Caco-2 (cell line): ENCODE results near the gene RSL1D1. TPM values are rescaled to one million over a fixed set of nuclear protein-coding genes. Genes with fewer than 3 reads are reported as not detected.

Experiments used
- Bru-seq: library from RNA; stranded (reverse); fragments of 400-500 nt; gene quantifications from one replicate; lab custom pipeline; 2021; lab: Mats Ljungman, UMichigan
- BruChase-seq, 2 experiments: library from RNA; stranded (reverse); fragments of 400-500 nt; gene quantifications; one replicate each; lab custom pipeline; 2021; lab: Mats Ljungman, UMichigan
- BruUV-seq: library from RNA; stranded (reverse); fragments of 400-500 nt; replicated peaks from 2 replicates; lab custom pipeline; 2021; lab: Mats Ljungman, UMichigan
- CTCF ChIA-PET: fragments of 300-600 bp; sonication (Branson Sonifier 250); formaldehyde crosslinking; loops from one replicate; lab custom pipeline; 2022; ENCODE audit warnings: antibody characterized with exemption; lab: Charles Lee
- POLR2A ChIA-PET: fragments of 300-600 bp; sonication (Branson Sonifier 250); formaldehyde crosslinking; loops from one replicate; lab custom pipeline; 2022; ENCODE audit warnings: antibody characterized with exemption; lab: Charles Lee
- DNase-seq, 2 experiments: peaks; one replicate each; pipeline versions ENCODE4 v3.0.0 to v3.0.0-alpha.2; 2020 to 2022
- H3K27me3 ChIP-seq: replicated peaks from 2 replicates; pipeline ENCODE4 v1.6.0; 2011; ENCODE audit warnings: low read length; ENCODE audit not compliant: control insufficient read depth, insufficient read depth
- H3K36me3 ChIP-seq: 2 replicates; pipeline ENCODE4 v1.5.1; 2011; ENCODE audit warnings: low read length; ENCODE audit not compliant: control insufficient read depth, insufficient read depth
- H3K4me1 ChIP-seq: fragments of 250-450 bp; sonication (Bioruptor Pico); 2 replicates; pipeline ENCODE4 v1.5.1; 2020; ENCODE audit warnings: mild to moderate bottlenecking
- H3K4me3 ChIP-seq: 2 replicates; pipeline ENCODE4 v1.5.1; 2011; ENCODE audit warnings: low read depth, mild to moderate bottlenecking, control low read depth, low read length
- H3K9me3 ChIP-seq: fragments of 250-450 bp; sonication (Bioruptor Pico); 2 replicates; pipeline ENCODE4 v1.5.1; 2020; ENCODE audit warnings: mild to moderate bottlenecking, moderate library complexity
- H3K27ac Mint-ChIP-seq: one replicate; pipeline ENCODE4 v1.8.0; 2022; ENCODE audit warnings: mixed read lengths; ENCODE audit not compliant: unreplicated experiment
- H3K27me3 Mint-ChIP-seq: one replicate; pipeline ENCODE4 v1.8.0; 2022; ENCODE audit warnings: mixed read lengths; ENCODE audit not compliant: insufficient read depth, unreplicated experiment
- H3K36me3 Mint-ChIP-seq: one replicate; pipeline ENCODE4 v1.8.0; 2022; ENCODE audit warnings: mild to moderate bottlenecking, mixed read lengths; ENCODE audit not compliant: insufficient read depth, unreplicated experiment
- H3K4me1 Mint-ChIP-seq: one replicate; pipeline ENCODE4 v1.8.0; 2022; ENCODE audit warnings: low read depth, mixed read lengths; ENCODE audit not compliant: unreplicated experiment
- H3K4me3 Mint-ChIP-seq: one replicate; pipeline ENCODE4 v1.8.0; 2022; ENCODE audit warnings: mild to moderate bottlenecking, moderate library complexity, mixed read lengths; ENCODE audit not compliant: unreplicated experiment
- H3K9me3 Mint-ChIP-seq: one replicate; pipeline ENCODE4 v1.8.0; 2022; ENCODE audit warnings: mixed read lengths; ENCODE audit not compliant: unreplicated experiment
- intact Hi-C: fragments of 100-400 bp; cut with micrococcal nuclease; formaldehyde crosslinking; loops from one replicate; pipeline ENCODE4 v1.10.0; 2022; ENCODE audit not compliant: unreplicated experiment
- long read RNA-seq: library from polyadenylated mRNA; stranded (forward); transcript quantifications from one replicate; pipeline ENCODE4 v2.0.0, GENCODE V29; 2022
- total RNA-seq: library from RNA; stranded (reverse); gene quantifications from 2 replicates; pipeline ENCODE4 v1.2.3, GENCODE V29; 2022
- TF ChIP-seq, protein P1 (sequence below), 2 experiments: fragments of 200-600 bp in 1 of 2; IDR thresholded peaks; 1 replicate in 1 of 2; 2 replicates in 1 of 2; pipeline versions ENCODE4 v1.5.1 to v1.8.0; 2011 to 2022; ENCODE audit warnings: antibody characterized with exemption in 1 of 2, control low read depth in 1 of 2, inconsistent platforms in 1 of 2, low read depth in 1 of 2, low read length in 1 of 2, mild to moderate bottlenecking in 1 of 2, moderate library complexity in 1 of 2; ENCODE audit not compliant: insufficient read depth in 1 of 2, severe bottlenecking in 1 of 2, unreplicated experiment in 1 of 2

The RSL1D1 gene
- total RNA-seq (216 and 227 TPM in 2 replicates), Bru-seq, nascent RNA (percentile 94 among the genes with signal in this experiment), BruChase-seq, experiment 1, labeled RNA remaining after a 2-hour chase (percentile 97 among the genes with signal in this experiment), BruChase-seq, experiment 2, labeled RNA remaining after a 6-hour chase (percentile 97 among the genes with signal in this experiment)
- long read RNA-seq, full-length matches to known transcripts, result 559 of 610 reads
- long read RNA-seq, partial matches to known transcripts, result 8 of 610 reads
- long read RNA-seq, other reads (novel, unspliced or antisense), result 43 of 610 reads

DNA sequence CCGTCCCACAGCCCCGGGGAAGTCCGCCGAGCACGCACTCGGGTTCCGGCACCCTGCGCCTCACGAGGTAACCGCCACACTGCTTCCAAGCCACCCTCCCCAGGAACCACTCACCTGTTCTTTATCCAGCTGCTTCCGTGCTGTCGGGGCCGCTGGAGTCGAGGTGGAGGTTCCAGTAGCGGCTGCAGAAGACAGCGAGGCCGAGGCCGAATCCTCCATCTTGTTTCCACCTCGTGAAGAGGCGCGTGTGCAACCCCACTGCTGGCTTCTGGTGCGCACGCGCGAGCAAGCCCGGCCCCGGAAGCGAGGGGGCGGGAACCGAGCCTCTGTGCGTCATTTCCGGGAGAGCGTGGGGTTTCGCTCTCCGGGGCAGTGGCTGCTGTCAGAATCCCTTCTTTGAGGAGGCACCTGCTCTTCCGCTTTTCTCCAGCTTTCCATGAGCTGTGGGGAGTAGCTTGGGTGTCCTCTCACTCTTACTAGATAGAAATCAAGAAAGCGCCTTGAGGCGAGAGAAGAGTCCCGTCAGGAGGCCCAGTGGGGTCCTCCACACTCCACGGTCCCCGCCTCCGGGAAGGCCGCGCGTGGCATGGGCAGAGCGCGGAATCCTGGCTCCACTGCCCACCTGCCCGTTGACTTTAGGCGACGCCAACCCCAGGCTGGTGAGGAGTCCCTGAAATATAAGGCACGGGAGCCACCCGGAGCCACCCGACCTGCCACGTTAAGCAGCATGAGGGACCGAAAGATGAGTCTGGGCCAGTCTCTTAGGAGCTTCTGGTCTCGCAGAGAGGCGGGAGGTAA lies at the start of gene RSL1D1:
Gene RSL1D1, minus strand, starts transcription at position 249 of the 798 bp plus-strand sequence. Its CDS starts 30 bp downstream, at position 219.
- Mint-ChIP-seq H3K36me3 (peaks cover 52% of the 10 kb centered on the region), H3K27me3 (no peaks in the 10 kb centered on the region), H3K27ac (peak within 1 kb of the TSS; percentile 91), H3K9me3 (no peaks in the 10 kb centered on the region), H3K4me3 (peak within 1 kb of the TSS; percentile 94), H3K4me1 (peaks cover 8% of the 10 kb centered on the region)
- POLR2A ChIA-PET, result interaction anchor here (0.5 to 0.7 kb wide), 2 partner anchors 28 to 64 kb away, joined by 3 to 7 read pairs; partner anchors contain the start of gene GSPT1
- 0 out of 2 replicates have a peak, but pooled peaks cover 4% of the 10 kb centered on the region for H3K4me1 ChIP-seq
- intact Hi-C loops, result loop anchor here (2.0 to 5.0 kb wide), 2 partner anchors 55 to 109 kb away; partner anchors contain the start of genes TXNDC11 and ZC3H7A
- H3K27me3 ChIP-seq, result no peaks in the 10 kb centered on the region
- peak; percentile 89 to 94 for DNase-seq
- CTCF ChIA-PET, result no interaction called here
- BruUV-seq, result TSS peak; percentile 72
- H3K4me3 ChIP-seq, result peak within 1 kb of the TSS; percentile 83
- TF ChIP-seq, protein P1, sequence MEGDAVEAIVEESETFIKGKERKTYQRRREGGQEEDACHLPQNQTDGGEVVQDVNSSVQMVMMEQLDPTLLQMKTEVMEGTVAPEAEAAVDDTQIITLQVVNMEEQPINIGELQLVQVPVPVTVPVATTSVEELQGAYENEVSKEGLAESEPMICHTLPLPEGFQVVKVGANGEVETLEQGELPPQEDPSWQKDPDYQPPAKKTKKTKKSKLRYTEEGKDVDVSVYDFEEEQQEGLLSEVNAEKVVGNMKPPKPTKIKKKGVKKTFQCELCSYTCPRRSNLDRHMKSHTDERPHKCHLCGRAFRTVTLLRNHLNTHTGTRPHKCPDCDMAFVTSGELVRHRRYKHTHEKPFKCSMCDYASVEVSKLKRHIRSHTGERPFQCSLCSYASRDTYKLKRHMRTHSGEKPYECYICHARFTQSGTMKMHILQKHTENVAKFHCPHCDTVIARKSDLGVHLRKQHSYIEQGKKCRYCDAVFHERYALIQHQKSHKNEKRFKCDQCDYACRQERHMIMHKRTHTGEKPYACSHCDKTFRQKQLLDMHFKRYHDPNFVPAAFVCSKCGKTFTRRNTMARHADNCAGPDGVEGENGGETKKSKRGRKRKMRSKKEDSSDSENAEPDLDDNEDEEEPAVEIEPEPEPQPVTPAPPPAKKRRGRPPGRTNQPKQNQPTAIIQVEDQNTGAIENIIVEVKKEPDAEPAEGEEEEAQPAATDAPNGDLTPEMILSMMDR (IDR thresholded peaks at IDR 0.05; ENCODE audit: insufficient read depth in 1 of 2, low read depth in 1 of 2, low read length in 1 of 2, severe bottlenecking in 1 of 2, unreplicated experiment in 1 of 2), result no peak
- no peaks in the 10 kb centered on the region for H3K9me3 ChIP-seq
- H3K36me3 ChIP-seq, result peaks cover 3% of the 10 kb centered on the region

DNA sequence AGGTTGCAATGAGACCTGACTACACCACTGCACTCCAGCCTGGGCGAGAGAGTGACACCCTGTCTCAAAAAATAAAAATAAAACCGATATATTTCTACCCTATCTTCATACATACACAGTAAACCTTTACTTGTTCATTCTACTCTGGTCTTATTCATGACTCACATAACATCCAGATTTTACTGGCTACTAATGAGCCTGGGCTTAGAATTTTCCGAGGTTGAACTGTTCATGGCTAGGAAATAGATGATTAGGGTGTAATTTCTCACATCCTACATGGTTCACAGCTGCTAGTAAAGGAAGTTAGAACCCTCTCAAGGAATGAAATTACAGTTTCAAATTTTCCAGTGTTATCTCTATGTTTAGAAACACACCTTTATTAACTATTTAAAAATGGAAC lies 49.7 kb upstream of the RSL1D1 start:
- no TSS peak for BruUV-seq
- POLR2A ChIA-PET, result no interaction called here
- Mint-ChIP-seq H3K27me3 (no peaks in the 10 kb centered on the region), H3K4me1 (no peaks in the 10 kb centered on the region), H3K27ac (no peak overlapping the region), H3K4me3 (no peak overlapping the region), H3K9me3 (no peaks in the 10 kb centered on the region), H3K36me3 (peaks cover 54% of the 10 kb centered on the region)
- intact Hi-C loops, result no loop called here
- TF ChIP-seq, protein P1 (IDR thresholded peaks at IDR 0.05; ENCODE audit: insufficient read depth in 1 of 2, low read depth in 1 of 2, low read length in 1 of 2, severe bottlenecking in 1 of 2, unreplicated experiment in 1 of 2), result no peak
- Histone ChIP-seq H3K4me3 (no peak overlapping the region), H3K4me1 (no peaks in the 10 kb centered on the region), H3K27me3 (no peaks in the 10 kb centered on the region), H3K36me3 (no peaks in the 10 kb centered on the region), H3K9me3 (no peaks in the 10 kb centered on the region)
- DNase-seq, result no peak
- CTCF ChIA-PET, result no interaction called here

DNA sequence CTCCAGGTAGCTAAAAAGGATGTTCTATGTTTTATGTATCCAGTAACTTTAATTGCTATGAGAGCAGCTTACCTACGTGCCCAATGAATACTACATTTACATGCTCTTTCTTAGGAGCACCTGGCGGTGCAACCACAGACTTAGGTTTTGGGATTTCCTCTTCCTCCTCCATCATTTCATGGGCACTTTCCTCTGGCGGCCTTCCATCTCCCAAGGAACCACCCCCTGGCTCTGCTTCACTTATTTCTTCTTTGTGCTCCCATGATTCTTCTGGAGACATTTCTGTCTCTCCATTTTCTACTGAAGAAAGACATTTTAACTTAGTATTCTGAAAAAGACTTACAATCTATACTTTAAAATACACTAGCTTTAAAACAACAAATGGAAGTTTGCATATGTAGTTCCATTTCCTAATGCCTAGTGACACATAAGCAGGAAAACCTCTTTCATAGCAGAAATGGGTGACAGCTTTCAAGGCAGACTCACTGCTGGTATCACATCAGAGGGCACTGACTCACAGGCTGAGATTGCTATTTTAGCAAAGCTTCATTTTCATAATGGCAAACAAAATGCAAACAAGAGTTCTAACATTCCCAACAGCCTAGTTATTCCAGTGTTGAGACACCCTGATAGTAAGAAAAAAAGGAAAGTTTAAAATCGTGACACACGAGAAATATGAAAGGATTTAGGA lies 45.3 kb upstream of the RSL1D1 start:
- ChIA-PET CTCF (no interaction called here), POLR2A (no interaction called here)
- intact Hi-C loops, result no loop called here
- H3K4me3 ChIP-seq, result no peak overlapping the region
- H3K27me3 Mint-ChIP-seq, result no peaks in the 10 kb centered on the region
- H3K4me3 Mint-ChIP-seq, result no peak overlapping the region
- no peaks in the 10 kb centered on the region for H3K27me3 ChIP-seq
- peaks cover 1% of the 10 kb centered on the region; the same call in 1 of the 2 replicates for H3K36me3 ChIP-seq
- no peaks in the 10 kb centered on the region for H3K9me3 Mint-ChIP-seq
- no TSS peak for BruUV-seq
- H3K9me3 ChIP-seq, result no peaks in the 10 kb centered on the region
- H3K36me3 Mint-ChIP-seq, result peaks cover 62% of the 10 kb centered on the region
- TF ChIP-seq, protein P1 (IDR thresholded peaks at IDR 0.05; ENCODE audit: insufficient read depth in 1 of 2, low read depth in 1 of 2, low read length in 1 of 2, severe bottlenecking in 1 of 2, unreplicated experiment in 1 of 2), result no peak
- DNase-seq, result no peak
- no peak overlapping the region for H3K27ac Mint-ChIP-seq
- no peaks in the 10 kb centered on the region for H3K4me1 Mint-ChIP-seq
- H3K4me1 ChIP-seq, result no peaks in the 10 kb centered on the region
